Stimulated activated CD8-positive, alpha-beta memory T cell treated with anti-CD3 and anti-CD28 coated beads, Interleukin-7, amount 100 ng/mL, for 24 hours (primary cell): ENCODE results near the gene GASK1A.
"Not testable (repeated sequence)": the region's sequence is repeated elsewhere in the genome, so short reads cannot be mapped to it uniquely, and the experiment has no call there.

Experiments used
- DNase-seq: peaks from one replicate; pipeline ENCODE4 v3.0.0-alpha.2; 2020; ENCODE audit warnings: low read depth

The GASK1A gene

DNA sequence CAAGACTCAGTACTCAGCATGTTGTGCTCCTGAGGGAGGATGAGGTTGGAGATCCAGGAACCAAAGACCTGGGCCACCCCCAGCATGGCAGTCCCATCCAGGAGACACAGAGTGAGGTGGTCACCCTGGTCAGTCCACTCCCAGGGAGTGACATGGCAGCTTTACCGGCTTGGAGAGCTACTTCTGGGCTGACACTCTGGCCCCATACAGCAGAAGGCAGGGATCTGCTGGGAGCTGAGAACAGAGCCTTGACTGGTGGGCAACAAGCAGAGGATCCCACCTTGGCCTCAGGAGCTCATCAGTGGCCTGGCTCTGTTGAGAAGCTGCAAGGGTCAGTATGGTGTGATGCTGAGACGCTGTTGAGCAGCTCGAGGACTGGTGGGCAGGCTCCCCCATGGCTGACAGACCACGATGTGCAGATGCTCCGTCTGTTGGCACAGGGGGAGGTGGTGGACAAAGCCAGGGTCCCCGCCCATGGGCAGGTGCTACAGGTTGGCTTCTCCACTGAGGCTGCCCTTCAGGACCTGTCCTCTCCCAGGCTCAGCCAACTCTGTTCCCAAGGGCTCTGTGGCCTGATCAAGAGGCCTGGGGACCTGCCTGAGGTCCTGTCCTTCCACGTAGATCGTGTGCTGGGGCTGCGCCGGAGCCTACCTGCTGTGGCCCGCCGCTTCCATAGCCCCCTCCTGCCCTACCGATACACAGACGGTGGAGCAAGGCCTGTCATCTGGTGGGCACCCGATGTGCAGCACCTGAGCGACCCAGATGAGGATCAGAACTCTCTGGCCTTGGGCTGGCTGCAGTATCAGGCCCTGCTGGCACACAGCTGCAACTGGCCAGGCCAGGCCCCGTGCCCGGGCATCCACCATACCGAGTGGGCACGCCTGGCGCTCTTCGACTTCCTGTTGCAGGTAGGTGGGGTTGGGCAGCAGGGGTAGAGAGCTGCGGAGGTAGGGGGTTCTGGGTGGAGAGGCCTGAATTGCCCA, 53.8 kb downstream of the GASK1A start:
- no peak for DNase-seq

- no peak for DNase-seq
Observed at GRCh38 chr3:43034200-43034599, 55.1 kb downstream of the GASK1A start.

DNA sequence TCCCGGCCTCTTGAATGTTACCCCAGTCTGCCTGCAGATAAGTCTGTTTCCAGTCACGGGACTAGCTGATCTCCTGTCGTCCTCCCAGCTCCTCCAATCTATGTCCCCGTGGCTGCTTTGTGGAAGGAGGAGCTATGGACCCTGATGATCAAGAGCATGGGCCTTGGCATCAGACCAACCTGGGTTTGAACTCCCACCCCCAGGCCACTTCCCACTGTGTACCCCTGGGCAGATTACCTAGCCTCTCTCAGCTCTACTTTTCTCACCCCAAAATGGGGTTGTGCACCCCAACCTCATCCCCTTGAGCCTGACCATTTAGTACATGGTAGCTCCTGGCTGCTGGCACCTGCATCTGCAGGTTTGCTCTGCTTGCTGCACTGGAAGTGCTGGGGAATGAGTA, 55.8 kb downstream of the GASK1A start:
- no peak for DNase-seq

GRCh38 chr3:43035801-43036365, 56.8 kb downstream of the GASK1A start:
- no peak for DNase-seq

GRCh38 chr3:43036621-43037423, 57.7 kb downstream of the GASK1A start:
- no peak for DNase-seq

- no peak for DNase-seq
Observed at GRCh38 chr3:43038010-43038409, 58.9 kb downstream of the GASK1A start.

DNA sequence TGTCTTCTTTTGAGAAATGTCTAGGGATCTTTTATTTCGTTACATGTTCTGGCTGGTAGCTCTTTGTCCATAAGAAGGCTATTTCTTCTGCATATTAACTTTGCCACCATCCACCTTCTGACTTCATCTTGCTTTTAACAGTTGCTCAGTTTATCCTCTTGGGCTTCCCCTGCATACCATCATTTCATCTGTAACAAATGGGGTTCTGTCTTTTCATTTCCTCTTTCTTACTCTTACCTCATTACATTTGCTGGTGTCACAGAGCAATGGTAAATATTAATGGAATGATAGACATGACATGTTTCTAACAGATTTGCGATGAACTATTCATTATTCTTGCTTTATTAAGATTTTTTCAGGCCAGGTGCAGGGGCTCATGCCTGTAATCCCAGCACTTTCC, 62.4 kb downstream of the GASK1A start:
- no peak for DNase-seq

DNA sequence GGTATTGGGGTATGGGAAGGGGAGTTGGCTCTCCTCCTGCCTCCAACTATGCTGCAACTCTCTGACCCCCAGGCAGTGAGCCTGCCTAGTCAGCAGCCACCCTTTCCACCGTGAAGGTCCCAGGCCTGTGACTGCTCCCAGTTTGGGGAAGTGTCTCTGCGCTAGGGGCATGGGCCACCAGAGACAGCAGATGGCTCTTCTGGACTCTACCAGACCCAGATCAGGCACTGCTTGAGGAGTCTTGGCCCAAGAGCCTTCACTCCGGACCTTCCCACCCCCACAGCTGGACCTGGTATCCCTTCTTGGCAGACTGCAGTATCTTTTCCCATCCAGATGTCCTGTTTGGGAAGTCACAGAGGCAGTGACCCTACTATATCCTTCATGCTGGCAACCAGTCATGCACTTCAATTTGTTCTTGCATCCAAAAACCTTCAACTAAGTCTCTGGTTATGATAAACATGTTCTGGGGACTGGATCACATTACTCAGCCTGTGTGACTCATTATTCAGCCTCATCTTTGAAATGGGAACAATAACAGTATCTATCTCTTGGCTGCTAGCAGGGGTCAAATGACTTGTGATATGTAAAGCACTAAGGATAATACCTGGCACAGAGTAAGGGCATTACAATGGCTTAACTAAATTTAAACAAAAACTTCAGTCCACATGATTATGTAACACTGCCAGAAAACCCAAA, 64.1 kb downstream of the GASK1A start:
- DNase-seq = no peak

- DNase-seq = no peak
Observed at GRCh38 chr3:43043793-43044192, 64.7 kb downstream of the GASK1A start.

GRCh38 chr3:43045079-43045478, 66.0 kb downstream of the GASK1A start:
- DNase-seq = not testable (repeated sequence)

- no peak for DNase-seq
Observed at GRCh38 chr3:43046583-43046982, 67.5 kb downstream of the GASK1A start.

DNA sequence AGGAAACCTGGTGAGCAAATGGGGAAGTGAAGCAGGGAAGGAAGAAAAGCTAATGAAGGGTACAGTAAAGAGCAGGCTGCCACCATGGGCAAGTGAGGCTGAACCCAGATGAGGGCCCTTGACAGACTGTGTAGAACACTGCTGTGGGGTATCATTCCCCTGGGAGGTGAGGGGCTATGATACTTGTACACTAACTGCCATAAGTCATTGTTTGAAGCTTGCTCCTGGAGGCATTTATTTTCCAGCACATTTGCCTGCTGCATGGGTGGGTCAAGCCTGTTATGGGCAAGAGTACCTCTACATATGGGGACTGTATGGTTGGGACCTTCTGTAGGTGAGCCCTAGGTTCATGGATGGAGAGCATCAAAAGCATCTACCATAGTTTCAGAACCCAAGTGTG, 69.4 kb downstream of the GASK1A start:
- no peak for DNase-seq

GRCh38 chr3:43053291-43053690, 74.2 kb downstream of the GASK1A start:
- DNase-seq = no peak

DNA sequence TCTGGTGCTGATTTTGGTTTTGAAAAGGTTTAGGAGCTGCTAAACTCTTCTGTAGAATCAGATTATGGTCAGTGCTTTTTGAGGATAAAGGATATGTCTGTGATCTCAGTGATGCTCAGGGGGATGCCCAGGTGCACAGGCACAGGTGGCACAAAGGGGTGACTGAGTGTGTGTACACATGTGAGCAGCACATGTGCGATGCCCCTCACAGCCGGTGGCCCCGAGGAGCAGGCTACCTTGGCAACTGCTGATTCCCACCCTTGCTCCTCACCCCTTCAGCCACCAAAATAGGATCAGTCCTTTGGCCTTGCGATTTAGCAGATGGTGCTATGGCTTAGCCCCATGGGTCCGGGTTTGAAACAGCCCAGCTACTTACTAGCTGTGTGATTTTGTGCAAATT, 75.6 kb downstream of the GASK1A start:
- no peak for DNase-seq

DNA sequence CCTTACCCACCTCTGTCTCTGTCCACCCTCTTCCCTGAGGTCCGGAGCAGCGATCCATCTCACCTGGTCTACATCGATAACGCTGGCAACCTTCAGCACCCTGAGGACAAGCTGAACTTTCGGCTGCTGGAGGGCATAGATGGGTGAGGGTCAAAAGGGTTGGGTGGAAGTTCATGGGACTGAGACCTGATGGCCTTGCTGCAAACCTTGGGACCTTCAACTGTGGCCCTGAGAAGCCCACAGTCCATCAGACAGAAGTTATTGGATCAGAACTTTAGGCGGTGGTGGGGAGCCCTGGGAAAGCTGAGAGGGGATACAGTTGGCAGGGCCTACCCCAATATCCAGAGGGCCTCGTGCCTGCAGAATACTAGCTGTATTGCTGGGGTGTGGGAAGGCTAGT, 76.3 kb downstream of the GASK1A start:
- DNase-seq = no peak

- DNase-seq = no peak
Observed at GRCh38 chr3:43055806-43056770, 77.0 kb downstream of the GASK1A start.

GRCh38 chr3:43059456-43059855, 80.3 kb downstream of the GASK1A start:
- no peak for DNase-seq

DNA sequence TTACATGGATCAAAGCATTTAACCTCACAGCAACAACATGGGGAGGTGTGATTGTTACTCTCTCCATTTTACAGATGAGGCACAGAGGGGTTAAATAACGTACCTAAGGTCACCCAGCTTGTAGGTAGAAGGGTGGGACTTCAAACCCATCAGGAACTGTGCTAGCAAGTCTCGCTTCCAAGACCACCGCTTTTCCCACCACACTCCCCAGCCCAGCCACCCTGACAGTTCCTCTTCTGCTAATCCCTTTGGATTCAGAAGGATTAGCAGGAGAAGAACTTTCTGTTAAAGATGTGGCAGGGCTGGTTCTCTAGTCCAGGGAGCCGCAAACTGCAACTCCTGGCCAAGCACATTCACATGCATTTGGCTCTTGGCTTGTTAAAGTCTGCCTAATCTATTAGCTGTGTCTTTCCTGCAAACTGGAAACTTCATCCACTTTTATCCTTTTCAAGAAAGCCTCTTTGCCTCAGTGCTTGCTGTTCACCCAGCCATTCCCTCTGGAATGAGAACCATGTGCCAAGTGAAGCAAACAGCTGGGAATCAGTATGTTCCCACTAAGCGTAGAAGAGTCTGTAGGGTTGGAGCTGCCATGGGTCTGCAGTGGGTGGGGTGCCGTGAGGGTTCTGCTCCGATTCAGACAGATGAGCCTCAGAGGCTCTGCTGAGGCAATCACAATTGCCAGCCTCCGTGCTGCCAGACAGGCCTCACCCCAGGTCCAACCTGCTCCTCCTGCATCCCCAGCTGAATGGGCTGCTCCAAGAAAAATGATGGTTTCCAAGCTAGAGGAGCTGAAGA, 82.2 kb downstream of the GASK1A start:
- DNase-seq = no peak

- DNase-seq = no peak
Observed at GRCh38 chr3:43062040-43062563, 83.0 kb downstream of the GASK1A start.

DNA sequence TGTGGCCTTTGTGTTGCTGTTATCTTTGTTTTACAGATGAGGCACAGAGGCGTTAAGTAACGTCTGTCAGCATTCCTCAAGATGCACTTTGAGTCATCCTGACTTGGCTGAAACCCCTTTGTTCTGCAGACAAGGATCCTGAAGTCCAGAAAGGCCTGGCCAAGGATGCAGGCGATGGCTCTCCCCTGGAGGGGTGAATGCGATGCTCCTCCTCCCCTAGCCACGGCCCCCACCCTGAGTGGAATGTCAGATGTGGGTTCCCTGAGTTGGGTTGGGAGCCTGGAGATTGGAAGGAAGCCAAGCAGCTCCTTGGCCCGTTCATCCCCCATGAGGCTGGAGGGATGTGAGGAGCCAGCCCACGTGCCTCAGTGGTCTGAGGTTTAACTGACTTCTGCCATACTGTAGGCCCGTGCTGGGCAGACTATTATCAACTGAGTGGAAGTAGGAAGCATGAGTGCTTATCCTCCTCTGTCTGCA, 83.5 kb downstream of the GASK1A start:
- no peak for DNase-seq
